Liver (tissue), 9 donors: ENCODE measurements around the gene KAT6B. TPM values are rescaled to one million over a fixed set of nuclear protein-coding genes. Genes with fewer than 3 reads are reported as not detected.

Experiments
- DNase-seq: peaks from one replicate; pipeline ENCODE4 v3.0.0-alpha.2; 2017; ENCODE audit warnings: low spot score
- H3K27ac ChIP-seq, 2 donors: one replicate each; pipeline ENCODE4 v1.7.0; 2013; ENCODE audit warnings: inconsistent platforms in 2 of 2, low read length in 2 of 2, control low read depth in 1 of 2, low read depth in 1 of 2, mild to moderate bottlenecking in 1 of 2
- H3K27me3 ChIP-seq, 4 donors: one replicate each; pipeline versions ENCODE4 v1.6.1 to v1.7.0; 2013; ENCODE audit warnings: low read length in 3 of 4, inconsistent platforms in 1 of 4, mild to moderate bottlenecking in 1 of 4, moderate library complexity in 1 of 4; ENCODE audit not compliant: control insufficient read depth in 4 of 4, insufficient read depth in 4 of 4
- H3K36me3 ChIP-seq, 4 donors: one replicate each; pipeline versions ENCODE4 v1.6.1 to v1.7.0; 2013; ENCODE audit warnings: low read length in 3 of 4, mild to moderate bottlenecking in 3 of 4, low read depth in 1 of 4, moderate library complexity in 1 of 4; ENCODE audit not compliant: control insufficient read depth in 4 of 4, insufficient read depth in 3 of 4
- H3K4me1 ChIP-seq, 4 donors: one replicate each; pipeline versions ENCODE4 v1.6.1 to v1.7.0; 2013; ENCODE audit warnings: low read length in 3 of 4, mild to moderate bottlenecking in 3 of 4, moderate library complexity in 1 of 4; ENCODE audit not compliant: control insufficient read depth in 4 of 4, insufficient read depth in 4 of 4
- H3K4me3 ChIP-seq, 3 donors: one replicate each; pipeline versions ENCODE4 v1.6.1 to v1.7.0; 2013; ENCODE audit warnings: low read length in 3 of 3, control low read depth in 1 of 3, low read depth in 1 of 3, mild to moderate bottlenecking in 1 of 3
- H3K9ac ChIP-seq, 2 donors: one replicate each; pipeline ENCODE4 v1.7.0; 2013; ENCODE audit warnings: low read length in 2 of 2, mild to moderate bottlenecking in 2 of 2, moderate library complexity in 2 of 2, control low read depth in 1 of 2, low read depth in 1 of 2
- H3K9me3 ChIP-seq, 4 donors: one replicate each; pipeline versions ENCODE4 v1.6.1 to v1.7.0; 2013; ENCODE audit warnings: low read length in 3 of 4; ENCODE audit not compliant: control insufficient read depth in 4 of 4
- ATF3 ChIP-seq: IDR thresholded peaks from 2 replicates; pipeline ENCODE4 v1.6.1; 2016; ENCODE audit warnings: antibody characterized with exemption
- CTCF ChIP-seq: fragments of 150-350 bp; IDR thresholded peaks from 2 replicates; pipeline ENCODE4 v1.5.1; 2017; ENCODE audit warnings: improper control_type of control experiment, low read depth, low read length; ENCODE audit not compliant: missing input control
- EGR1 ChIP-seq, 2 donors: IDR thresholded peaks; 2 replicates each; pipeline ENCODE4 v1.6.1; 2016 to 2018; ENCODE audit warnings: antibody characterized with exemption in 2 of 2, low read depth in 2 of 2
- FOXA2 ChIP-seq: IDR thresholded peaks from 2 replicates; pipeline ENCODE4 v1.6.1; 2016; ENCODE audit warnings: antibody characterized with exemption
- GABPA ChIP-seq, 2 donors: IDR thresholded peaks in 1 of 2; conservative IDR thresholded peaks in 1 of 2; 2 replicates each; pipeline ENCODE4 v1.6.1; 2016; ENCODE audit warnings: antibody characterized with exemption in 2 of 2, mild to moderate bottlenecking in 1 of 2, moderate library complexity in 1 of 2
- HNF4A ChIP-seq, 2 donors: conservative IDR thresholded peaks; 2 replicates each; pipeline ENCODE4 v1.6.1; 2016; ENCODE audit warnings: antibody characterized with exemption in 2 of 2, mild to moderate bottlenecking in 2 of 2
- HNF4G ChIP-seq: IDR thresholded peaks from 2 replicates; pipeline ENCODE4 v1.6.1; 2016; ENCODE audit warnings: antibody characterized with exemption
- JUND ChIP-seq, 2 donors: IDR thresholded peaks; 2 replicates each; pipeline ENCODE4 v1.6.1; 2016; ENCODE audit warnings: antibody characterized with exemption in 2 of 2
- RAD21 ChIP-seq, 2 donors: IDR thresholded peaks; 2 replicates each; pipeline ENCODE4 v1.6.1; 2016; ENCODE audit warnings: antibody characterized with exemption in 2 of 2, mild to moderate bottlenecking in 2 of 2
- RXRA ChIP-seq, 2 donors: IDR thresholded peaks; 2 replicates each; pipeline ENCODE4 v1.6.1; 2017 to 2018; ENCODE audit warnings: antibody characterized with exemption in 2 of 2, mild to moderate bottlenecking in 1 of 2
- SP1 ChIP-seq: IDR thresholded peaks from 2 replicates; pipeline ENCODE4 v1.6.1; 2018; ENCODE audit warnings: antibody characterized with exemption, mild to moderate bottlenecking
- YY1 ChIP-seq: IDR thresholded peaks from 2 replicates; pipeline ENCODE4 v1.6.1; 2016; ENCODE audit warnings: antibody characterized with exemption, mild to moderate bottlenecking
- WGBS: extraction: QIAGEN DNeasy Blood & Tissue Kit; methylation state at CpG from one replicate; pipeline ENCODE4 v1.1.7; 2013; 5-methylcytosine and 5-hydroxymethylcytosine counted together
- polyA plus RNA-seq, 2 donors: library from polyadenylated mRNA; stranded (reverse) in 1 of 2; unstranded in 1 of 2; fragments of 200-250 nt in 1 of 2; fragments of >200 nt in 1 of 2; fragmentation: Nextera tagmentation in 1 of 2; extraction: Ambion mirVana in 1 of 2; gene quantifications; one replicate each; pipeline versions ENCODE4 v1.2.1 to v1.2.3, GENCODE V29; 2013 to 2015
- total RNA-seq, 2 donors: library from RNA; depleted of rRNA; stranded (reverse); fragments of >200 nt; gene quantifications; one replicate each; pipeline ENCODE4 v1.2.3, GENCODE V29; 2014
- TF ChIP-seq, protein P1 (sequence below): IDR thresholded peaks from 2 replicates; pipeline ENCODE4 v1.6.1; 2016; ENCODE audit warnings: antibody characterized with exemption
- TF ChIP-seq, protein P2 (sequence below): IDR thresholded peaks from 2 replicates; pipeline ENCODE4 v1.6.1; 2016; ENCODE audit warnings: antibody characterized with exemption, mild to moderate bottlenecking
- TF ChIP-seq, protein P3 (sequence below): IDR thresholded peaks from 2 replicates; pipeline ENCODE4 v1.6.1; 2016; ENCODE audit warnings: antibody characterized with exemption
- donor health status: healthy.
- donor health status: healthy.
- donor health status: healthy.
- donor health status: healthy.
- donor health status: healthy.

The KAT6B gene
- total and polyA plus RNA-seq, 4 donors, result 2.0 to 21.2 (median 8.8) TPM

DNA sequence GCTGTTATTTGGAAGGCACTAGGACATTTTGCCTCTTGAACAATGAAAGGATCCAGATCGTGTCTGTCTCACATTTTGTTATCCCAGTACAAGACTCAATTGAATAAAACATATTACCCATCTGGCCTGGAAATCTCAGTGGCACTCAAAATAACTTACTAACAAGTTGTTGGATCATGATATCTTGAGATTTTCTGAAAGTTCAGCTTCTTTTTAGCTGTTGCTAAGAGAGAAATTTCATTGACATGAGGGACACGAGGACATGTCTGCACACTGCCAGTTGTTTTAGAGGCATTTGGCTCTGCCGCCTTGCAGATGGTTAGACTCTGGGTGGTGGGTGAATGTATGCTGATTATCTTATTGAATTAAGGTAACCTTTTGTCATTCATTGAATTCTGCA lies 41.0 kb downstream of the KAT6B start:
- H3K9ac ChIP-seq, result no peak overlapping the region
- H3K27me3 ChIP-seq, result no peaks in the 10 kb centered on the region
- WGBS, result 93% methylated on average over 3 of the region's 3 CpGs
- peaks cover 0 to 5% (median 3%) of the 10 kb centered on the region in 4 donors for H3K4me1 ChIP-seq
- no peaks in the 10 kb centered on the region for H3K36me3 ChIP-seq
- DNase-seq, result no peak
- H3K27ac ChIP-seq, result no peak overlapping the region
- no peak for TF ChIP-seq GABPA (IDR thresholded peaks at IDR 0.05 in 1 of 2, conservative IDR thresholded peaks at IDR 0.05 in 1 of 2)
- TF ChIP-seq HNF4A (conservative IDR thresholded peaks at IDR 0.05), result no peak
- TF ChIP-seq JUND (IDR thresholded peaks at IDR 0.05), result no peak
- no peak for TF ChIP-seq YY1
- TF ChIP-seq CTCF, result no peak
- TF ChIP-seq RAD21 (IDR thresholded peaks at IDR 0.05), result no peak
- TF ChIP-seq, protein P1, sequence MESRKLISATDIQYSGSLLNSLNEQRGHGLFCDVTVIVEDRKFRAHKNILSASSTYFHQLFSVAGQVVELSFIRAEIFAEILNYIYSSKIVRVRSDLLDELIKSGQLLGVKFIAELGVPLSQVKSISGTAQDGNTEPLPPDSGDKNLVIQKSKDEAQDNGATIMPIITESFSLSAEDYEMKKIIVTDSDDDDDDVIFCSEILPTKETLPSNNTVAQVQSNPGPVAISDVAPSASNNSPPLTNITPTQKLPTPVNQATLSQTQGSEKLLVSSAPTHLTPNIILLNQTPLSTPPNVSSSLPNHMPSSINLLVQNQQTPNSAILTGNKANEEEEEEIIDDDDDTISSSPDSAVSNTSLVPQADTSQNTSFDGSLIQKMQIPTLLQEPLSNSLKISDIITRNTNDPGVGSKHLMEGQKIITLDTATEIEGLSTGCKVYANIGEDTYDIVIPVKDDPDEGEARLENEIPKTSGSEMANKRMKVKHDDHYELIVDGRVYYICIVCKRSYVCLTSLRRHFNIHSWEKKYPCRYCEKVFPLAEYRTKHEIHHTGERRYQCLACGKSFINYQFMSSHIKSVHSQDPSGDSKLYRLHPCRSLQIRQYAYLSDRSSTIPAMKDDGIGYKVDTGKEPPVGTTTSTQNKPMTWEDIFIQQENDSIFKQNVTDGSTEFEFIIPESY, result no peak
- TF ChIP-seq, protein P2, sequence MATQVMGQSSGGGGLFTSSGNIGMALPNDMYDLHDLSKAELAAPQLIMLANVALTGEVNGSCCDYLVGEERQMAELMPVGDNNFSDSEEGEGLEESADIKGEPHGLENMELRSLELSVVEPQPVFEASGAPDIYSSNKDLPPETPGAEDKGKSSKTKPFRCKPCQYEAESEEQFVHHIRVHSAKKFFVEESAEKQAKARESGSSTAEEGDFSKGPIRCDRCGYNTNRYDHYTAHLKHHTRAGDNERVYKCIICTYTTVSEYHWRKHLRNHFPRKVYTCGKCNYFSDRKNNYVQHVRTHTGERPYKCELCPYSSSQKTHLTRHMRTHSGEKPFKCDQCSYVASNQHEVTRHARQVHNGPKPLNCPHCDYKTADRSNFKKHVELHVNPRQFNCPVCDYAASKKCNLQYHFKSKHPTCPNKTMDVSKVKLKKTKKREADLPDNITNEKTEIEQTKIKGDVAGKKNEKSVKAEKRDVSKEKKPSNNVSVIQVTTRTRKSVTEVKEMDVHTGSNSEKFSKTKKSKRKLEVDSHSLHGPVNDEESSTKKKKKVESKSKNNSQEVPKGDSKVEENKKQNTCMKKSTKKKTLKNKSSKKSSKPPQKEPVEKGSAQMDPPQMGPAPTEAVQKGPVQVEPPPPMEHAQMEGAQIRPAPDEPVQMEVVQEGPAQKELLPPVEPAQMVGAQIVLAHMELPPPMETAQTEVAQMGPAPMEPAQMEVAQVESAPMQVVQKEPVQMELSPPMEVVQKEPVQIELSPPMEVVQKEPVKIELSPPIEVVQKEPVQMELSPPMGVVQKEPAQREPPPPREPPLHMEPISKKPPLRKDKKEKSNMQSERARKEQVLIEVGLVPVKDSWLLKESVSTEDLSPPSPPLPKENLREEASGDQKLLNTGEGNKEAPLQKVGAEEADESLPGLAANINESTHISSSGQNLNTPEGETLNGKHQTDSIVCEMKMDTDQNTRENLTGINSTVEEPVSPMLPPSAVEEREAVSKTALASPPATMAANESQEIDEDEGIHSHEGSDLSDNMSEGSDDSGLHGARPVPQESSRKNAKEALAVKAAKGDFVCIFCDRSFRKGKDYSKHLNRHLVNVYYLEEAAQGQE, result no peak
- TF ChIP-seq HNF4G, result no peak
- TF ChIP-seq ATF3, result no peak
- no peak for TF ChIP-seq EGR1 (IDR thresholded peaks at IDR 0.05; ENCODE audit: low read depth in 2 of 2)
- no peak for TF ChIP-seq FOXA2
- no peak overlapping the region for H3K4me3 ChIP-seq
- no peaks in the 10 kb centered on the region for H3K9me3 ChIP-seq

- Histone ChIP-seq H3K4me3 (no peak overlapping the region), H3K4me1 (peaks cover 0 to 5% (median 3%) of the 10 kb centered on the region in 4 donors)
- WGBS, result 98% methylated on average over 3 of the region's 3 CpGs
These were observed 42.1 kb downstream of the KAT6B start for GRCh38 chr10:74868392-74868977.

More at GRCh38 chr10:74868392-74868977, 42.1 kb downstream of the KAT6B start:
- H3K9ac ChIP-seq, result no peak overlapping the region
- TF ChIP-seq SP1, result no peak
- TF ChIP-seq, protein P2, result no peak
- TF ChIP-seq FOXA2, result no peak
- no peak for TF ChIP-seq EGR1 (IDR thresholded peaks at IDR 0.05; ENCODE audit: low read depth in 2 of 2)
- TF ChIP-seq RXRA (IDR thresholded peaks at IDR 0.05), result no peak
- TF ChIP-seq, protein P1, result no peak
- no peak for TF ChIP-seq GABPA (IDR thresholded peaks at IDR 0.05 in 1 of 2, conservative IDR thresholded peaks at IDR 0.05 in 1 of 2)
- TF ChIP-seq, protein P3, sequence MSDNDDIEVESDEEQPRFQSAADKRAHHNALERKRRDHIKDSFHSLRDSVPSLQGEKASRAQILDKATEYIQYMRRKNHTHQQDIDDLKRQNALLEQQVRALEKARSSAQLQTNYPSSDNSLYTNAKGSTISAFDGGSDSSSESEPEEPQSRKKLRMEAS, result no peak
- no peak for TF ChIP-seq RAD21 (IDR thresholded peaks at IDR 0.05)
- TF ChIP-seq ATF3, result no peak
- TF ChIP-seq JUND (IDR thresholded peaks at IDR 0.05), result no peak
- no peak overlapping the region for H3K27ac ChIP-seq
- H3K36me3 ChIP-seq, result no peaks in the 10 kb centered on the region
- no peak for DNase-seq
- no peaks in the 10 kb centered on the region for H3K9me3 ChIP-seq
- no peaks in the 10 kb centered on the region for H3K27me3 ChIP-seq
